Fibroblast of pulmonary artery (primary cell): ENCODE measurements around the gene FHIT.
"Not testable (repeated sequence)": the region's sequence is repeated elsewhere in the genome, so short reads cannot be mapped to it uniquely, and the experiment has no call there.

Experiments used
- DNase-seq: peaks from one replicate; pipeline ENCODE4 v3.0.0-alpha.2; 2010; ENCODE audit warnings: low read depth
- H3K4me3 ChIP-seq: replicated peaks from 2 replicates; pipeline ENCODE4 v1.5.1; 2011; ENCODE audit warnings: low read depth, mild to moderate bottlenecking, control low read depth, low read length, moderate library complexity
- TF ChIP-seq, protein P1 (sequence below): IDR thresholded peaks from 2 replicates; pipeline ENCODE4 v1.5.1; 2011; ENCODE audit warnings: mild to moderate bottlenecking, control low read depth, low read length, inconsistent platforms; ENCODE audit errors: missing control alignments

The FHIT gene

DNA sequence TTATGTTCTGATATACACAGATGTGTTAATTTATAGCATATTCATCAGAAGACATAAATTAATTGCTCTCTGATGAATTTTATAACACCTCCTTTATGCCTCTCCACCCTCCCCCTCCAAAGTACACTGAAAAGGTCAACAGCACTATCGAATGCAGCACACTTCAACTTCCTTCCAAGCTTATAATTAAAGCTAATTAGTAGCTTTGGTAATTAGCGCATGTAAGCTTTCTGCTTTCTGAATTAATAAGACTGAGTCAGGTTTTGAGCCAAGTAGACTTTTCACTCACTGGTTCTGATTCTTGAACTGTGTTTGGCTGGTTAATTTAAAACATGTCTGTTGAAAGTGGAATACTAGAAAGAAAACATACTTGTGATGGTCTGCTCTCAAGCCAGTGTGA is 1440.6 kb downstream of the FHIT start:
- DNase-seq = no peak
- H3K4me3 ChIP-seq = no peak overlapping the region
- TF ChIP-seq, protein P1, sequence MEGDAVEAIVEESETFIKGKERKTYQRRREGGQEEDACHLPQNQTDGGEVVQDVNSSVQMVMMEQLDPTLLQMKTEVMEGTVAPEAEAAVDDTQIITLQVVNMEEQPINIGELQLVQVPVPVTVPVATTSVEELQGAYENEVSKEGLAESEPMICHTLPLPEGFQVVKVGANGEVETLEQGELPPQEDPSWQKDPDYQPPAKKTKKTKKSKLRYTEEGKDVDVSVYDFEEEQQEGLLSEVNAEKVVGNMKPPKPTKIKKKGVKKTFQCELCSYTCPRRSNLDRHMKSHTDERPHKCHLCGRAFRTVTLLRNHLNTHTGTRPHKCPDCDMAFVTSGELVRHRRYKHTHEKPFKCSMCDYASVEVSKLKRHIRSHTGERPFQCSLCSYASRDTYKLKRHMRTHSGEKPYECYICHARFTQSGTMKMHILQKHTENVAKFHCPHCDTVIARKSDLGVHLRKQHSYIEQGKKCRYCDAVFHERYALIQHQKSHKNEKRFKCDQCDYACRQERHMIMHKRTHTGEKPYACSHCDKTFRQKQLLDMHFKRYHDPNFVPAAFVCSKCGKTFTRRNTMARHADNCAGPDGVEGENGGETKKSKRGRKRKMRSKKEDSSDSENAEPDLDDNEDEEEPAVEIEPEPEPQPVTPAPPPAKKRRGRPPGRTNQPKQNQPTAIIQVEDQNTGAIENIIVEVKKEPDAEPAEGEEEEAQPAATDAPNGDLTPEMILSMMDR = no peak

DNA sequence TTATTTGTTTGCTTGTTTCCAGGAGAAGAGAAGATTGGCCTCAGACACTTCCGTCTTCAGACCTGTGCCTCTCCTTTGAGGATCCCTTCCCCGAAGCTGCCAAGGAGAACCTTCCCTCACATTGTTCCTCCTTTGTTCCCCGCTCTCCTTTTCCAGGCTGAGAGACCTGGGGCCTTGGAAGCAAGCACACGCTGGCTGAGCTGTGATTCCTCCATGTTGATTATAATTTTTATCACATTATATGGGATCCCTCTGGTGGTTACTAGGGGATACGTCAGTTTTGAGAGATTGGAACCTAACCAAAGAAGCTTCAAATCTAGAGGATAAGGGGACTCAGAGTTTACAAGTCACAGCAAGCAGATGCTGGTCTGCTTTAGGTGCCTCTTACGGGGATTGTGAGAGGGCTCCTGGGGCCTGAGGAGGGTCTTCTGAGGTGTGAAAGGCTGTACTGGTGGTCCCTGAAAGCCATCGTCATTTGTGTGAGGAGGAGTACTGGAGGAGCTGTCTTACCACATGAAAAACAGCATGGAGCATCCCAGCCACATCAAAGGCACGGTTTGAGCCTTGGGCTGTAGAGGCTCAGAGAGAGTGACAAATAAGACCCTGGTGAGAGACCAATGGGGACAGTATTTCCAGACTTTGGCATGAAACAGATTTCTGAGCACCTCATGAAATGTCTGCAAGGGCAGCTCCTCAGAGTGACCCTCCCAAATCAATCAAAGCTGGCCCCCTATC is 1441.4 kb downstream of the FHIT start:
- no peak overlapping the region for H3K4me3 ChIP-seq
- DNase-seq = peak; percentile 34
- TF ChIP-seq, protein P1 = peak; percentile 30

DNA sequence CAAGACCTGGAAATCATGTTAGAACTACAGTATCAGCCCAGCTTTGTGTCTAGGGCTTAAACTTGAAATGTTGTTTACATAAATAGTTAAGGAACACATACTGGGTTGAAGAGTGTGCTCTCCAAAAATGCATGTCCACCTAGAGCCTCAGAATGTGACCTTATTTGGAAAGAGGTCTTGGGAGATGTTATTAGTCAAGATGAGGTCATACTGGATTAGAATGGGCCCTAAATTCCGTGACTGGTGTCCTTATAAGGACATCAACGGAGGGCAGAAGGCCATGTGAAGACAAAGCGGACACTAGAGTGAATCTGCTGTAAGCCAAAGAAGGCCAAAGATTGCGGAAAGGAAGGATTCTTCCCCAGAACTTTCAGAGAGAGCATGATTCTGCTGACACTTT is 1442.2 kb downstream of the FHIT start:
- DNase-seq = peak; percentile 56
- no peak overlapping the region for H3K4me3 ChIP-seq
- TF ChIP-seq, protein P1 = no peak

- no peak overlapping the region for H3K4me3 ChIP-seq
- no peak for DNase-seq
- TF ChIP-seq, protein P1 = no peak
Observed at GRCh38 chr3:59808446-59808845, 1442.8 kb downstream of the FHIT start.

DNA sequence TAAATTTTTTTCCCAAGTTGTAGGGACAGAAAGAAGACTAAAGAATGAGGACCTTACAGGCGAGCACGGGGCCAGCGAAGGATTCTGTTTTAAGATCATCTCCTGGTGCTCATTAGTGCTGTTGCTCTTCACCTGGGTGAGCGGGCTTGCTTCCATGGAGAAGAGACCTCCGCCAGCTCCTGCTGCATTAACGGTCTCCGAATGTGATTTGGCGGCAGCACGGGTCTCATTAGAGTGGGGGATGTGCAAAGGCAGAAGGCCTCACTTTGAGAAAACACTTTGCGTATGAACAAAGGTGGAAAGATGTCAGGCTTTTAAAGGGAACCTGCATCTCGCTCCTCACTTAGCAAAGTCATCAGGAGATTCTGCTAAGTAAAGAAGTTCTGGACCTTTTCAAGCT is 1448.0 kb downstream of the FHIT start:
- TF ChIP-seq, protein P1 = no peak
- no peak overlapping the region for H3K4me3 ChIP-seq
- no peak for DNase-seq

DNA sequence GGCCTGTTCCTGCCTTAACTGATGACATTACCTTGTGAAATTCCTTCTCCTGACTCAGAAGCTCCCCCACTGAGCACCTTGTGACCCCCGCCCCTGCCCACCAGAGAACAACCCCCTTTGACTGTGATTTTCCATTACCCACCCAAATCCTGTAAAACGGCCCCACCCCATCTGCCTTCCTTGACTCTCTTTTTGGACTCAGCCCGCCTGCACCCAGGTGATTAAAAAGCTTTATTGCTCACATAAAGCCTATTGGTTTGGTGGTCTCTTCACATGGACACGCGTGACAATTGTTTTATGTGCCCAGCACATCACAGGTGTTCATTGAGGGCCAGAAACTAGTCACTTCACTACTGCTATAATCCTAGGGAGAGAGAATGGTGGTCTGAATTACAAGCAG is 1448.8 kb downstream of the FHIT start:
- DNase-seq, H3K4me3 ChIP-seq: not testable (repeated sequence)

- DNase-seq = no peak
- H3K4me3 ChIP-seq = no peak overlapping the region
- TF ChIP-seq, protein P1 = no peak
Observed at GRCh38 chr3:59802045-59802444, 1449.2 kb downstream of the FHIT start.
